Right renal cortex interstitium (tissue), 3 donors: ENCODE results near the gene MYH15. TPM values are rescaled to one million over a fixed set of nuclear protein-coding genes. Genes with fewer than 3 reads are reported as not detected.

Experiments
- DNase-seq, 3 donors: peaks; one replicate each; pipeline ENCODE4 v3.0.0-alpha.2; 2013; ENCODE audit warnings: low read depth in 3 of 3, low spot score in 2 of 3
- polyA plus RNA-seq, 3 donors: library from polyadenylated mRNA; unstranded; fragments of 120-200 nt; gene quantifications; one replicate each; pipeline ENCODE4 v1.2.1, GENCODE V29; 2013; ENCODE audit not compliant: insufficient read length in 3 of 3

MYH15 gene
- polyA plus RNA-seq, 3 donors, result 0.25 to 0.28 (median 0.25) TPM

GRCh38 chr3:108342837-108343486 is 167.4 kb downstream of the MYH15 start:
- DNase-seq, result no peak

GRCh38 chr3:108341911-108342310 is 168.5 kb downstream of the MYH15 start:
- no peak for DNase-seq

DNA sequence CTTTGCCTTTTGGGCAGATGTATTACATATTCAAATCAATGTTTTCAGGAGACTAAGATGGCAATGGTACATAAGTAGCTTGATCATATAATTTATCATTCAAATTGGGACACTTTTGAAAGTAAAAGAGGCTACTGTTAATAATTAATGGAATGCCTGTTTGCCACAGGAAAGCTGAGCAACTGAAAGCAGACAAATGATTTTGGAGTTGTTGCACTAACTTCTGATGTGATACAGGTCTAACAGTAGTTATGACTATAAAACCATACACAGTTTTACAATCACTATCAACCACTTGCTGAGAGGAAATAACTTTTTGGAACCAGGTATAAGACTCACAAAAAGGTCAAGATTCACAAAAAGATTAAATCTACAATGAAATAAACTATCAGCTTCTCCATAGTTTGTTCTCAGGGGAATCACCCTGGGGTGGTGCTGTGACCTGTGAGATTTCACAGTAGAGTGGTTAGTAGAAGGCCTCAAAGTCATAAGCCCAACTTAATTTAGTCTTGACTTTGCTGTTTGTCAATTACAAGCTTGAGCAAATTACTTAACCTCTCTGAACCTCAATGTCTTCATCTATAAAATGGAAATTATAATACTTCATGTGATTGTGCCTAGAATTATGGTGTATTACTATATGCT is 171.4 kb downstream of the MYH15 start:
- DNase-seq, result no peak

- DNase-seq, result no peak
These were observed 175.7 kb downstream of the MYH15 start for GRCh38 chr3:108334701-108335100.

- no peak for DNase-seq
These were observed 176.4 kb downstream of the MYH15 start for GRCh38 chr3:108333961-108334360.

GRCh38 chr3:108331792-108332191 is 178.6 kb downstream of the MYH15 start:
- no peak for DNase-seq

Other genes starting within 250 kb of the MYH15 start
- 10 to 100 TPM; 16.8 to 33.8 (median 18.3) TPM for gene HHLA2, start 214.0 kb downstream of the MYH15 start, polyA plus RNA-seq
- gene CIP2A, start 78.8 kb upstream of the MYH15 start, polyA plus RNA-seq, result 10 to 100 TPM; 18.4 to 20.9 (median 20.0) TPM
- 10 to 100 TPM; 31.7 to 39.3 (median 37.2) TPM for gene DZIP3, start 79.1 kb upstream of the MYH15 start, polyA plus RNA-seq
- not detected for gene RETNLB, start 246.8 kb upstream of the MYH15 start, polyA plus RNA-seq